ENCODE data around the gene GRIK4.

- TF ChIP-seq CTCF (IDR thresholded peaks at IDR 0.05) (no peak), POLR2AphosphoS5 (IDR thresholded peaks at IDR 0.05; ENCODE audit: low read depth, low read length) (no peak), YY1 (IDR thresholded peaks at IDR 0.05; ENCODE audit: low read depth) (no peak), REST (IDR thresholded peaks at IDR 0.05; ENCODE audit: low read depth, low read length) (no peak)
These were observed 428.8 kb downstream of the GRIK4 start for GRCh38 chr11:120940160-120940848.

All from SK-N-SH (cell line).